C4-2B (cell line): Measurements from ENCODE around the gene TRPM1.

Source experiments
- H3K27ac ChIP-seq: fragments of 450-650 bp; 2 replicates; pipeline ENCODE4 v1.5.1; 2017
- CTCF ChIP-seq: fragments of 450-650 bp; conservative IDR thresholded peaks from 2 replicates; pipeline ENCODE4 v1.5.1; 2017; ENCODE audit warnings: mild to moderate bottlenecking
- ZFX ChIP-seq: fragments of 450-650 bp; IDR thresholded peaks from 2 replicates; pipeline ENCODE4 v1.6.1; 2017

The TRPM1 gene

GRCh38 chr15:31082771-31083369, 18.7 kb downstream of the TRPM1 start:
- peak overlapping the region; percentile 36 for H3K27ac ChIP-seq

GRCh38 chr15:31081588-31082250, 19.8 kb downstream of the TRPM1 start:
- no peak for TF ChIP-seq CTCF
- no peak for TF ChIP-seq ZFX
- peak overlapping the region; percentile 36 for H3K27ac ChIP-seq

More at GRCh38 chr15:31082771-31083369, 18.7 kb downstream of the TRPM1 start:
- TF ChIP-seq CTCF (no peak), ZFX (no peak)

- TF ChIP-seq CTCF (no peak), ZFX (no peak)
- H3K27ac ChIP-seq: peak overlapping the region; percentile 36; the same call in 1 of the 2 replicates
These were observed 20.5 kb downstream of the TRPM1 start for GRCh38 chr15:31081056-31081455.

DNA sequence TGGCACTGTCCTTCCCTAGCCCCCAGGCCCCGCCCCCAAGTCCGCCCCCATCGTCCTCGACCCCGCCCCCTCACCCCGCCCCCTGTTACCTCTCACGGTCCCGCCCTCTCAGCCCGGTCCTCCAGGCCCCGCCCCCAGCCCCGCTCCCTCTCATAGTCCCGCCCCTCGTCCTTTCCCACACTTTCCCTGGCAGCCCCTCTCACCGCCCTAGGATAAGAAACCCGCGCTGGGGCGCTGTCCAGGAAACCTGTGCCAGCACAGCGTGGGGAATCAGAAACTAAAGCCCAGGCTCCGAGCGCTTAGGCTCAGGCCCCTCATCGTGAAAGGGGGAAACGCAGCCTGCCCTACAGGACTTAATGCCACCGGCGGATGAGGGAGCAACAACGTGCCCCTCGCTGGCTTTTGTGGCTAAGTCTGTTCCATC, 20.9 kb downstream of the TRPM1 start:
- TF ChIP-seq ZFX: no peak
- TF ChIP-seq CTCF: no peak
- no peak overlapping the region for H3K27ac ChIP-seq

DNA sequence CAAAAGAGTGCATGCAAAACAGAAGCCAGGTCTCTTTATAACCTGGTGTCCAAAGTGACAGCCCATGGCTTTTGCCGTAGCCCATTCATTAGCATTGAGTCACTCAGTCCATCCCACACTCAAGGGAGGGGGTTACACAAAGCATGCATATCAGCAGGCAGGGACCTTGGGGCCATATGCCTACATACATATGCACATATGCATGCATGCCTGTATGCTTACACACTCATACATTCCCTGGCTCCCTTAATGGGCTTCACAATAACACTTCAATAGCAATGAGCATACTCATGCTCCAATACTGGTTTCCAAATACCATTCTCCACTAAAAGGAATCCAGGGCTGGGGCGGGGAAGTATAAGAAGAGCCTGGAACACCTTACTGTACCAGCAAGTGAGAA, 22.0 kb downstream of the TRPM1 start:
- TF ChIP-seq ZFX (no peak), CTCF (no peak)
- no peak overlapping the region for H3K27ac ChIP-seq

DNA sequence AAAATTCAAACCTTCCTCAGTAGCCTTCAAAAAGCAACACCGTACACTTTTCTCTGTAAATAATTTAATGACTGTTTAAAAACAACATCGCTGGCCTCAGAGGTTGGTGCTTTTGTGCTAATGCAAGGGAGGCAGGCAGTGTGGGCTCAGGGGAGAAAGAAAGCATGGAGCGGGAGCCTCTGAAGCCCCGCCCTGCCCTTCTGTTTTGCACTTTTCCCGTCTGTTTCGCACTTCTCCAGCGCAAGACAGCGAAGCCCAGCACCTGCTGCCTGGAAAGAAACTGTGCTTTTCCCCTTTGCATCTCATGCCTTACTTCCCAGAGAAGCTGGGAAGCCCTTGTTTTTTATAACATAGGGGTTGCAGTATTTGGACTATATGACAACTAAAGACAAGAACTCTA, 23.1 kb downstream of the TRPM1 start:
- no peak overlapping the region for H3K27ac ChIP-seq
- TF ChIP-seq ZFX (no peak), CTCF (no peak)

GRCh38 chr15:31077941-31078340, 23.6 kb downstream of the TRPM1 start:
- no peak overlapping the region for H3K27ac ChIP-seq
- TF ChIP-seq CTCF (no peak), ZFX (no peak)
